Upper lobe of left lung (tissue), 4 donors: Measurements from ENCODE around the gene RAP1B.

ENCODE experiments used
- CTCF ChIP-seq, 6 experiments: fragments of 450-650 bp in 4 of 6; fragments of 200-600 bp in 2 of 6; sonication (generic) in 2 of 6; IDR thresholded peaks; one replicate each; pipeline ENCODE4 v1.5.1; 2016 to 2019; ENCODE audit warnings: antibody characterized with exemption in 6 of 6
- EP300 ChIP-seq, 4 donors: sonication (generic); formaldehyde crosslinking; IDR thresholded peaks; one replicate each; pipeline ENCODE4 v1.5.1; 2017; ENCODE audit warnings: antibody characterized with exemption in 4 of 4, control low read depth in 2 of 4
- POLR2A ChIP-seq, 4 donors: fragments of 450-650 bp; IDR thresholded peaks; one replicate each; pipeline ENCODE4 v1.5.1; 2016 to 2017; ENCODE audit warnings: antibody characterized with exemption in 4 of 4, mild to moderate bottlenecking in 2 of 4
- POLR2AphosphoS5 ChIP-seq, 2 donors: sonication (generic); formaldehyde crosslinking; IDR thresholded peaks; one replicate each; pipeline ENCODE4 v1.5.1; 2017; ENCODE audit warnings: antibody characterized with exemption in 2 of 2

DNA sequence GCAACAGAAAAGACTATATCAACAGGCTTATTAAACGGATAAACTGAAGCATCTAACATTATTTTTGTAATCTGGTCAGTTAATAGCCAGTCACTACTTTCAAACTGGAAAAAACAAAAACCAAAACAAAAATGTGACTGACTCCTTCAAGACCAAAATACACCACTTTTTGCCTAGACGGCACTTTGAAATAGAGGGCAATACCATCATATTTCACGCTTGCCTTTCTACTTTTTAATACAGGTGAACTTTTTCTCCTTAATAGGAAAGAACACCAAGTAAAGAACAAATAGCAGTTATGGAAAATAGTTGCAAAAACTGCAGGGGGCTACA is 75.5 kb downstream of the RAP1B start:
- no peak for TF ChIP-seq POLR2A (IDR thresholded peaks at IDR 0.05)
- TF ChIP-seq CTCF (IDR thresholded peaks at IDR 0.05), result no peak
- no peak for TF ChIP-seq EP300 (IDR thresholded peaks at IDR 0.05)
- no peak for TF ChIP-seq POLR2AphosphoS5 (IDR thresholded peaks at IDR 0.05)
